IMR-90 (cell line): ENCODE data around the gene ATXN1. TPM values are rescaled to one million over a fixed set of nuclear protein-coding genes. Genes with fewer than 3 reads are reported as not detected.
A peak's percentile ranks its signal among the peaks of the same experiment; 100 is the strongest.

ENCODE experiments used
- ATAC-seq: fragments of 200-7000 bp; cut with Tn5 transposase; 2 replicates; pipeline ENCODE4 v1.9.1; 2020; ENCODE audit warnings: low read depth, mild to moderate bottlenecking, moderate library complexity
- BruUV-seq: library from RNA; stranded (reverse); fragments of 400-500 nt; replicated peaks from 2 replicates; lab custom pipeline; 2021; lab: Mats Ljungman, UMichigan
- CTCF ChIA-PET: fragments of 300-600 bp; formaldehyde crosslinking; extraction: SDS; loops from one replicate; lab custom pipeline; 2021; ENCODE audit warnings: antibody characterized with exemption; lab: Yijun Ruan, JAX
- POLR2A ChIA-PET: fragments of 300-600 bp; sonication (Branson Sonifier 250); formaldehyde crosslinking; loops from one replicate; lab custom pipeline; 2022; ENCODE audit warnings: antibody characterized with exemption; ENCODE audit not compliant: unreplicated experiment; lab: Charles Lee
- DNase-seq: peaks from one replicate; pipeline ENCODE4 v3.0.0; 2013
- H2AFZ ChIP-seq: replicated peaks from 2 replicates; pipeline ENCODE3; 2013; ENCODE audit warnings: low read length, mild to moderate bottlenecking; ENCODE audit not compliant: poor library complexity
- H2AK5ac ChIP-seq: 2 replicates; pipeline ENCODE4 v1.6.1; 2013; ENCODE audit warnings: low read depth, low read length, inconsistent platforms
- H2AK9ac ChIP-seq: replicated peaks from 2 replicates; pipeline ENCODE3; 2013; ENCODE audit warnings: mild to moderate bottlenecking, low read depth, low read length, moderate library complexity; ENCODE audit not compliant: poor library complexity
- H2BK120ac ChIP-seq: 2 replicates; pipeline ENCODE4 v1.6.1; 2013; ENCODE audit warnings: low read depth, low read length, inconsistent platforms
- H2BK15ac ChIP-seq: 3 replicates; pipeline ENCODE4 v1.6.1; 2013; ENCODE audit warnings: low read depth, low read length, inconsistent platforms
- H2BK20ac ChIP-seq: 2 replicates; pipeline ENCODE4 v1.6.1; 2013; ENCODE audit warnings: low read depth, mild to moderate bottlenecking, inconsistent platforms, low read length, moderate library complexity
- H2BK5ac ChIP-seq: 2 replicates; pipeline ENCODE4 v1.6.1; 2013; ENCODE audit warnings: mild to moderate bottlenecking, low read depth, low read length, inconsistent platforms; ENCODE audit not compliant: poor library complexity, severe bottlenecking
- H3K14ac ChIP-seq: replicated peaks from 2 replicates; pipeline ENCODE4 v1.6.1; 2013; ENCODE audit warnings: low read depth, low read length, inconsistent platforms
- H3K18ac ChIP-seq: 2 replicates; pipeline ENCODE4 v1.6.1; 2013; ENCODE audit warnings: low read depth, low read length, control low read depth
- H3K23ac ChIP-seq: 2 replicates; pipeline ENCODE4 v1.6.1; 2013; ENCODE audit warnings: low read depth, low read length, inconsistent platforms
- H3K27ac ChIP-seq: 2 replicates; pipeline ENCODE4 v1.5.1; 2013; ENCODE audit warnings: mild to moderate bottlenecking, control low read depth, low read length; ENCODE audit not compliant: insufficient read depth
- H3K27me3 ChIP-seq: 2 replicates; pipeline ENCODE4 v1.6.1; 2013; ENCODE audit warnings: low read length; ENCODE audit not compliant: control insufficient read depth, insufficient read depth
- H3K36me3 ChIP-seq: 2 replicates; pipeline ENCODE4 v1.6.1; 2013; ENCODE audit warnings: low read length, mixed read lengths; ENCODE audit not compliant: control insufficient read depth, insufficient read depth
- H3K4ac ChIP-seq: 2 replicates; pipeline ENCODE4 v1.6.1; 2013; ENCODE audit warnings: low read depth, low read length, inconsistent platforms
- H3K4me1 ChIP-seq: 2 replicates; pipeline ENCODE4 v1.6.1; 2013; ENCODE audit warnings: low read length, mixed read lengths; ENCODE audit not compliant: control insufficient read depth, insufficient read depth
- H3K4me2 ChIP-seq: 2 replicates; pipeline ENCODE4 v1.6.1; 2013; ENCODE audit warnings: low read depth, mild to moderate bottlenecking, control low read depth, low read length, moderate library complexity
- H3K4me3 ChIP-seq: 2 replicates; pipeline ENCODE4 v1.5.1; 2013; ENCODE audit warnings: low read depth, mild to moderate bottlenecking, control low read depth, low read length, moderate library complexity; ENCODE audit not compliant: insufficient read depth
- H3K56ac ChIP-seq: 2 replicates; pipeline ENCODE4 v1.6.1; 2013; ENCODE audit warnings: low read length, inconsistent platforms; ENCODE audit not compliant: insufficient read depth; ENCODE audit errors: extremely low read depth
- H3K79me1 ChIP-seq, 2 experiments: 2 replicates each; pipeline ENCODE4 v1.6.1; 2013; ENCODE audit warnings: low read length in 2 of 2, inconsistent platforms in 1 of 2, low read depth in 1 of 2
- H3K9ac ChIP-seq: 2 replicates; pipeline ENCODE4 v1.6.1; 2013; ENCODE audit warnings: low read depth, low read length, control low read depth
- H3K9me1 ChIP-seq: 2 replicates; pipeline ENCODE4 v1.6.1; 2013; ENCODE audit warnings: low read length, inconsistent platforms; ENCODE audit not compliant: insufficient read depth
- H3K9me3 ChIP-seq: 2 replicates; pipeline ENCODE4 v1.6.1; 2013; ENCODE audit warnings: low read length; ENCODE audit not compliant: control insufficient read depth, insufficient read depth
- H4K20me1 ChIP-seq: 2 replicates; pipeline ENCODE4 v1.6.1; 2013; ENCODE audit warnings: low read length, inconsistent platforms; ENCODE audit not compliant: insufficient read depth
- H4K5ac ChIP-seq: 2 replicates; pipeline ENCODE4 v1.6.1; 2013; ENCODE audit warnings: mild to moderate bottlenecking, low read depth, low read length, control low read depth
- H4K8ac ChIP-seq, 2 experiments: 2 replicates each; pipeline ENCODE4 v1.6.1; 2013; ENCODE audit warnings: low read depth in 2 of 2, low read length in 2 of 2, control low read depth in 1 of 2, inconsistent platforms in 1 of 2
- H4K91ac ChIP-seq: 2 replicates; pipeline ENCODE4 v1.6.1; 2013; ENCODE audit warnings: low read depth, low read length, inconsistent platforms; ENCODE audit not compliant: insufficient read depth
- CHD1 ChIP-seq: IDR thresholded peaks from 2 replicates; pipeline ENCODE4 v1.6.1; 2012; ENCODE audit warnings: low read depth, low read length, improper control_type of control experiment
- NFE2L2 ChIP-seq: fragments of 150-350 bp; IDR thresholded peaks from 2 replicates; pipeline ENCODE4 v1.6.1; 2016; ENCODE audit warnings: low read depth, mild to moderate bottlenecking, low read length
- RAD21 ChIP-seq: IDR thresholded peaks from 2 replicates; pipeline ENCODE4 v1.6.1; 2012; ENCODE audit warnings: low read length, improper control_type of control experiment
- RFX5 ChIP-seq: IDR thresholded peaks from 2 replicates; pipeline ENCODE4 v1.8.0; 2012; ENCODE audit warnings: low read depth, mild to moderate bottlenecking, low read length, moderate library complexity
- SMC3 ChIP-seq: fragments of 150-350 bp; IDR thresholded peaks from 2 replicates; pipeline ENCODE4 v1.6.1; 2016; ENCODE audit warnings: low read depth, mild to moderate bottlenecking, antibody characterized with exemption, low read length, moderate library complexity
- WGBS, 2 experiments: methylation state at CpG; one replicate each; pipeline versions ENCODE4 v1.1.5 to v1.1.7; 2013; ENCODE audit warnings: missing lambda C conversion rate in 2 of 2; ENCODE audit not compliant: insufficient read length in 1 of 2; ENCODE audit errors: extremely low coverage in 2 of 2; 5-methylcytosine and 5-hydroxymethylcytosine counted together
- dilution Hi-C: fragments of 300-500 bp; cut with HindIII; formaldehyde crosslinking; loops from one replicate; pipeline ENCODE4 v1.14.3; 2018; ENCODE audit warnings: low sequenced_read_pairs; ENCODE audit not compliant: unreplicated experiment
- in situ Hi-C: fragments of 300-500 bp; cut with MboI; formaldehyde crosslinking; loops from 3 replicates; pipeline ENCODE4 v1.14.3; 2019; ENCODE audit warnings: low sequenced_read_pairs, inconsistent platforms, mixed read lengths
- intact Hi-C: fragments of 100-400 bp; cut with micrococcal nuclease; formaldehyde crosslinking; loops from 2 replicates; pipeline ENCODE4 v1.10.0; 2022
- polyA plus RNA-seq, 3 experiments: library from polyadenylated mRNA; depleted of rRNA; stranded (reverse); fragments of >200 nt; gene quantifications; 2 replicates each; pipeline ENCODE4 v1.2.3, GENCODE V29; 2012; ENCODE audit warnings: low replicate concordance in 1 of 3
- total RNA-seq: library from RNA; depleted of rRNA; stranded (reverse); fragments of >200 nt; gene quantifications from 2 replicates; pipeline ENCODE4 v1.2.3, GENCODE V29; 2012
- TF ChIP-seq, protein P1 (sequence below): fragments of 150-350 bp; IDR thresholded peaks from 2 replicates; pipeline ENCODE4 v1.6.1; 2017; ENCODE audit warnings: mild to moderate bottlenecking, antibody characterized with exemption, low read length, low read depth

The ATXN1 gene
- total and polyA plus RNA-seq, 2 of the 4 experiments (the other 2 are of a cell fraction), result 7.3 to 11.1 TPM

DNA sequence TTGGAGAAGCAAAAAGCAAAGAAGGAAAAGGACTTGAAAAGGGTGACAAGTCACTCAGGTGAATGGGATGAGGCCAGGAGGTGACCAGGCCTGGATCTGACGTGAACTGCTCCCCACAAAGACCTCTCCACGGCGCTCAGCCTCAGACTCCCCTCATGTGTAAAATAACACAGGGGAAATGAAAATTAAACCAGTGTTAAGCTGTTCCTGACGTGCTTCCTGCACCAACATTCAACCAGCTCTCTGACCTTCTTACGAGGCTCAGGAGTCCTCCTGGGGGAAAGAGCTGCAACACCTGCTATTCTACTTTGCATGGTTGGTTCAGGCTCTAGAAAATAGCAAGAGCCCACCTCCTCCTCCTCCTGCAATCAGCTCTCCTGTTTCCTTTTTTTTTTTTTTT lies 256.7 kb downstream of the ATXN1 start:
- no peak overlapping the region for H3K18ac ChIP-seq
- BruUV-seq, result no TSS peak
- H2BK120ac ChIP-seq, result no peak overlapping the region
- no peak overlapping the region for H3K4me2 ChIP-seq
- no peak overlapping the region for H2BK5ac ChIP-seq
- ChIA-PET POLR2A (no interaction called here), CTCF (interaction anchor here (1.2 kb wide), 1 partner anchor 9 kb away, joined by 5 read pairs; no protein-coding TSS in a partner anchor)
- H2AFZ ChIP-seq, result no peak overlapping the region
- H4K8ac ChIP-seq, result no peak overlapping the region
- H4K5ac ChIP-seq, result no peak overlapping the region
- peaks cover 10% of the 10 kb centered on the region for H3K9me1 ChIP-seq
- no peak overlapping the region for H3K4me3 ChIP-seq
- dilution Hi-C loops (no loop called here), in situ Hi-C loops (no loop called here), intact Hi-C loops (no loop called here)
- H3K9ac ChIP-seq, result no peak overlapping the region
- 0 out of 2 replicates have a peak overlapping the region, but pooled peaks have one; percentile 44 for H3K14ac ChIP-seq
- WGBS, 2 experiments, result 100% methylated on average over 2 of the region's 5 CpGs; no CpG with 5 or more reads in 1 of the 2 experiments
- no peak overlapping the region for H2BK15ac ChIP-seq
- no peaks in the 10 kb centered on the region for H3K9me3 ChIP-seq
- no peak overlapping the region for H4K91ac ChIP-seq
- peaks cover 9% of the 10 kb centered on the region for H3K4me1 ChIP-seq
- H4K20me1 ChIP-seq, result no peaks in the 10 kb centered on the region; the same call in 1 of the 2 replicates
- H3K56ac ChIP-seq, result no peak overlapping the region
- no peak overlapping the region; the same call in 1 of the 2 replicates for H3K4ac ChIP-seq
- H2BK20ac ChIP-seq, result no peak overlapping the region; the same call in 1 of the 2 replicates
- H3K27ac ChIP-seq, result no peak overlapping the region
- H3K27me3 ChIP-seq, result no peaks in the 10 kb centered on the region
- TF ChIP-seq, protein P1, sequence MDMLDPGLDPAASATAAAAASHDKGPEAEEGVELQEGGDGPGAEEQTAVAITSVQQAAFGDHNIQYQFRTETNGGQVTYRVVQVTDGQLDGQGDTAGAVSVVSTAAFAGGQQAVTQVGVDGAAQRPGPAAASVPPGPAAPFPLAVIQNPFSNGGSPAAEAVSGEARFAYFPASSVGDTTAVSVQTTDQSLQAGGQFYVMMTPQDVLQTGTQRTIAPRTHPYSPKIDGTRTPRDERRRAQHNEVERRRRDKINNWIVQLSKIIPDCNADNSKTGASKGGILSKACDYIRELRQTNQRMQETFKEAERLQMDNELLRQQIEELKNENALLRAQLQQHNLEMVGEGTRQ, result no peak
- TF ChIP-seq RAD21 (no peak), NFE2L2 (no peak), SMC3 (no peak), CHD1 (no peak), RFX5 (no peak)
- ATAC-seq (no peak), DNase-seq (no peak)
- no peaks in the 10 kb centered on the region for H3K36me3 ChIP-seq
- H2AK5ac ChIP-seq, result no peak overlapping the region
- 0 out of 2 replicates have a peak overlapping the region, but pooled peaks have one; percentile 18 for H3K23ac ChIP-seq
- H3K79me1 ChIP-seq, result peaks cover 9 to 30% of the 10 kb centered on the region in 2 experiments
- no peak overlapping the region for H2AK9ac ChIP-seq
